Smooth muscle cell of the umbilical artery (primary cell): Measurements from ENCODE around the gene RRAS. TPM values are rescaled to one million over a fixed set of nuclear protein-coding genes. Genes with fewer than 3 reads are reported as not detected.

ENCODE experiments used
- total RNA-seq: library from RNA; depleted of rRNA; stranded (reverse); fragments of >200 nt; gene quantifications from 2 replicates; pipeline ENCODE4 v1.2.3, GENCODE V29; 2014

Gene RRAS
- total RNA-seq, result 45.1 and 75.3 TPM in 2 replicates

GRCh38 chr19:49640113-49640898, at the start of gene RRAS:
Gene RRAS (minus strand): TSS chr19:49640143. CDS start chr19:49640098, 45 bp downstream.

GRCh38 chr19:49689133-49690078, 49.5 kb upstream of the RRAS start, which contains the start of gene ADM5:
Gene ADM5 (plus strand): TSS chr19:49689594. CDS start chr19:49689838, 244 bp downstream.

GRCh38 chr19:49677231-49677900, 37.4 kb upstream of the RRAS start, which contains the start of gene PRMT1:
Gene PRMT1 (plus strand): TSS chr19:49677271. CDS start chr19:49677281, 10 bp downstream.

GRCh38 chr19:49665351-49666119, 25.6 kb upstream of the RRAS start, which contains the start of the genes BCL2L12 and IRF3:
Gene BCL2L12 (plus strand): TSS chr19:49665933. CDS start chr19:49666693, 760 bp downstream.
Gene IRF3 (minus strand): TSS chr19:49665857. CDS start chr19:49664838, 1,019 bp downstream.

GRCh38 chr19:49641688-49642491, 1.9 kb upstream of the RRAS start, which contains the start of gene SCAF1:
Gene SCAF1 (plus strand): TSS chr19:49642209. CDS start chr19:49645027, 2,818 bp downstream.

GRCh38 chr19:49590971-49591730, 48.8 kb downstream of the RRAS start, which contains the start of gene PRR12:
Gene PRR12 (plus strand): TSS chr19:49591182. CDS start chr19:49591655, 473 bp downstream.

Other genes starting within 250 kb of the RRAS start
- gene PTH2, start 216.7 kb downstream of the RRAS start, total RNA-seq, result not detected in 2 replicates
- gene GFY, start 214.8 kb downstream of the RRAS start, total RNA-seq, result not detected in 2 replicates
- not detected in 2 replicates for gene SLC17A7, start 198.6 kb downstream of the RRAS start, total RNA-seq
- 73.1 and 108 TPM in 2 replicates for gene PIH1D1, start 188.3 kb downstream of the RRAS start, total RNA-seq
- 11.9 and 13.5 TPM in 2 replicates for gene ALDH16A1, start 186.9 kb downstream of the RRAS start, total RNA-seq
- gene FLT3LG, start 165.9 kb downstream of the RRAS start, total RNA-seq, result 1.2 and 2.1 TPM in 2 replicates
- gene RPL13A, start 152.5 kb downstream of the RRAS start, total RNA-seq, result 1,158 and 2,408 TPM in 2 replicates
- 1,449 and 3,403 TPM in 2 replicates for gene RPS11, start 143.7 kb downstream of the RRAS start, total RNA-seq
- 33.5 and 71.9 TPM in 2 replicates for gene FCGRT, start 127.5 kb downstream of the RRAS start, total RNA-seq
- 388 and 521 TPM in 2 replicates for gene RCN3, start 112.1 kb downstream of the RRAS start, total RNA-seq
- gene NOSIP, start 59.6 kb downstream of the RRAS start, total RNA-seq, result 28.3 and 49.6 TPM in 2 replicates
- 0.23 and 0.89 TPM in 2 replicates for gene PRRG2, start 58.8 kb downstream of the RRAS start, total RNA-seq
- 2.7 and 5.2 TPM in 2 replicates for gene PRR12, start 49.0 kb downstream of the RRAS start, total RNA-seq
- gene SCAF1, start 2.1 kb upstream of the RRAS start, total RNA-seq, result 18.4 and 40.9 TPM in 2 replicates
- gene IRF3, start 25.7 kb upstream of the RRAS start, total RNA-seq, result 33.0 and 64.1 TPM in 2 replicates
- gene BCL2L12, start 25.8 kb upstream of the RRAS start, total RNA-seq, result 1.5 and 2.4 TPM in 2 replicates
- gene PRMT1, start 37.1 kb upstream of the RRAS start, total RNA-seq, result 303 and 388 TPM in 2 replicates
- gene ADM5, start 49.5 kb upstream of the RRAS start, total RNA-seq, result 0.51 and 0.59 TPM in 2 replicates
- 18.4 and 18.7 TPM in 2 replicates for gene CPT1C, start 51.0 kb upstream of the RRAS start, total RNA-seq
- gene TSKS, start 123.2 kb upstream of the RRAS start, total RNA-seq, result 0.28 TPM in 1 of 2 replicates, not detected in the other
- 63.0 and 125 TPM in 2 replicates for gene AP2A1, start 126.9 kb upstream of the RRAS start, total RNA-seq
- 10.4 and 16.1 TPM in 2 replicates for gene FUZ, start 173.1 kb upstream of the RRAS start, total RNA-seq
- 28.9 and 32.4 TPM in 2 replicates for gene MED25, start 178.1 kb upstream of the RRAS start, total RNA-seq
- 58.5 and 74.6 TPM in 2 replicates for gene PTOV1, start 211.0 kb upstream of the RRAS start, total RNA-seq
- gene PNKP, start 227.4 kb upstream of the RRAS start, total RNA-seq, result 40.2 and 40.4 TPM in 2 replicates
- 9.8 and 13.5 TPM in 2 replicates for gene AKT1S1, start 237.2 kb upstream of the RRAS start, total RNA-seq
- 10.1 and 16.1 TPM in 2 replicates for gene TBC1D17, start 237.6 kb upstream of the RRAS start, total RNA-seq